KBM-7 (cell line): Measurements from ENCODE around the gene ARHGEF7.
"Not testable (repeated sequence)": the region's sequence is repeated elsewhere in the genome, so short reads cannot be mapped to it uniquely, and the experiment has no call there.

Experiments used
- DNase-seq: peaks from one replicate; pipeline ENCODE4 v3.0.0-alpha.2; 2015
- in situ Hi-C: fragments of 300-500 bp; cut with MboI; formaldehyde crosslinking; loops from 2 replicates; pipeline ENCODE4 v1.14.3; 2020; ENCODE audit warnings: low sequenced_read_pairs, low pct_unique_long_range_greater_than_20kb, mixed read lengths

Gene ARHGEF7

DNA sequence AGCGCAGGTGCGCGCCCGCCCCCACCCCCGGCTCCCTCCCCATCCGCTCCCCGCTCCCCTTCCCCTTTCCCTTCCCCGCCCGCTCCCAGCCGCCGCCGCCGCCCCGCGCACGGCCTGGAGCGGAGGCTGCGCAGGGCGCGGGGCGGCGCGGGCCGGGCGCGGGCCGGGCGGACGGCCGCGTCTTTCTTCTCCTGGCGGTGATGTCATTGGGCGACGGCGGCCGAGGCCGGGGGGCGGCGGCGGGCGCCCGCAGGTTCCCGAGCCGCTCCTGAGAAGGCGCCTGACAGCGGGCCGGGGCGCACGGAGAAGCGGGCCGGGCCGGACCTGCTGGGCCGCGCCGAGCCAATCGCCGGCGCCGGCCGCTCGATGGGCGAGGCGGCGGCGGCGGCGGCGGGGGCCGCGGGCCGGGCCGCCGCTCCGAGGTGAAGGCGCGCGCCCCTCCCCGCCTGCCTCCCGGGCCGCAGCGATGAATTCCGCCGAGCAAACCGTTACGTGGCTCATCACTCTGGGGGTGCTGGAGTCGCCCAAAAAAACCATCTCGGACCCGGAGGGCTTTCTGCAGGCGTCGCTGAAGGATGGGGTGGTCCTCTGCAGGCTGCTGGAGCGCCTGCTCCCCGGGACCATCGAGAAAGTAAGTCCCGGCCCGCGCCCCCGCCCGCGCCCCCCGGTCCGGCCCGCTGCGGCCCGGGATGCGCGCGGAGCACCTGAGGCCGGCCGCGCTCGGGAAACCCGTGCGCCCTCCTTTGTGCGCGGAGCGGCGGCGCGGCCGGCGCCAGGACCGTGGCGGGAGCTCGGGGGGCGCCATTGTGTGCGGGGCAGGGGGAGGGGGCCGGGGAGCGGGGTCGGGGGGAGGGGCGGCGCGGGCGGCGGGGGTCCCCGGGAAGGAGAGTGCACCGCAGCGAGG is at the start of gene ARHGEF7:
TSS of gene ARHGEF7 (plus strand) at position 250 of the 904 bp plus-strand sequence. CDS start at position 467, 217 bp downstream.
- no peak for DNase-seq
- in situ Hi-C loops, result no loop called here

DNA sequence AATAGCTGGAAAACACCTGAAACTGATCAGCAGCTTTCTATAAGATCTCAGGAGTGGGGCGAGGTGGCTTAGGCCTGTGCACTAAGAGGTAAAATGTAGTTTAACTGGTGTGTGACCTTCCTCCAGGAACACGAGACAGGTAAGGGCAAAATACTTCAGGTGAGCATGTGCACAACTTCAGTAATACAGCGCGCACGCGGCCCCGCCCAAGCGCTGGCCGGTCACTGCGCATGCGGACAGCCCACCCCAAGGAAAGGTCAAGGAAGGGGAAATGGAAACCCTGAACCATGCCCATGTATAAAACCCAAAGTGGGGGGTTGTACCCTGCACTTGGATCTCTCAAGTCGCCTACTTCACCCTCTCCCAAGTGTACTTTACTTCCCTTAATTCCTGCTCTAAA is 49.4 kb upstream of the ARHGEF7 start:
- no peak for DNase-seq
- in situ Hi-C loops, result no loop called here

DNA sequence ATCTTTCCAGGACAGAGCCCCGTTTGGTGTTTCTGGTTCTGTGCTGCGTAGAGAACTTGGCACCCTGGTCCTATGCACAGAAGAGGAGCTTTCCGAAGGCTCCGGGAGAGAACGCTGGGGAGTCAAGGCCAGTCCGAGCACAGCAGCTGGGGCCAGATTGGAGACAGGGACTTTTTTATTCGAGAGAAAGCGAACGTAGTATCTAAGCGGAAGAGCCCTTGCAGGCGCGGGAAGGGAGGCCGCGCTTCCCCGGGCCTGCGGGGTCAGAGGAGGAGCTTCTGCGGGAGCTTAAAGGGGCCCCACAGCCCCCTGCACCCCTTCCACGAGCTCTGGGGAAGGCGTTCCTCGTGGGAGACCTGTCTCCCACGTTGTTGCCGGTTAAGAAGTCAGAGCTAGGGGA is 48.6 kb upstream of the ARHGEF7 start:
- no peak for DNase-seq
- in situ Hi-C loops, result no loop called here

GRCh38 chr13:111068009-111068350 is 47.1 kb upstream of the ARHGEF7 start:
- no peak for DNase-seq
- in situ Hi-C loops, result no loop called here

GRCh38 chr13:111071120-111071519 is 44.0 kb upstream of the ARHGEF7 start:
- in situ Hi-C loops, result not testable (repeated sequence)
- peak; percentile 55 for DNase-seq

DNA sequence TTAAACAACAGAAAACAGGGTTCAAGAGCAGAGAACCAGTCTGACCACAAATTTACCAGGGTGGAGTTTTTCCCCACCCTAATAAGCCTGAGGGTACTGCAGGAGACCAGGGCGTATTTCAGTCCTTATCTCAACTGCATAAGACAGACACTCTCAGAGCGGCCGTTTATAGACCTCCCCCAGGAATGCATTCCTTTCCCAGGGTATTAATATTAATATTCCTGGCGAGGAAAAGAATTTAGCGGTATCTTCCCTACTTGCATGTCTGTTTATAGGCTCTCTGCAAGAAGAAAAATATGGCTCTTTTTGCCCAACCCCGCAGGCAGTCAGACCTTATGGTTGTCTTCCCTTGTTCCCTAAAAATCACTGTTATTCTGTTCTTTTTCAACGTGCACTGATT is 43.6 kb upstream of the ARHGEF7 start:
- DNase-seq, in situ Hi-C loops: not testable (repeated sequence)

DNA sequence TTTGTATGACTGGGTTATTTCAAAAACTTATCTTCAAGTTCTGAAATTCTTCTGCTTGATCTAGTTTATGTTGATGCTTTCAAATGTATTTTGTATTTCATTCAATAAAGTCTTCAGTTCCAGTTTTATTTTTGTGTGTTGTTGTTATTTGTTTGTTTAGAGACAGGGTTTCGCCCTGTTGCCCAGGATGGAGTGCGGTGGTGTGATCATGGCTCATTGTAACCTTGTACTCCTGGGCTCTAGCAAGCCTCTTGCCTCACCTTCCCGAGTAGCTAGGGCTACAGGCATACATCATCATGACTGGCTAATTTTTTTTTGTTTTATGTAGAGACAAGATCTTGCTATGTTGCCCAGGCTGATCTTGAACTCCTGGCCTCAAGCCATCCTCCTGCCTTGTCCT is 40.3 kb upstream of the ARHGEF7 start:
- in situ Hi-C loops, result no loop called here
- DNase-seq, result no peak

DNA sequence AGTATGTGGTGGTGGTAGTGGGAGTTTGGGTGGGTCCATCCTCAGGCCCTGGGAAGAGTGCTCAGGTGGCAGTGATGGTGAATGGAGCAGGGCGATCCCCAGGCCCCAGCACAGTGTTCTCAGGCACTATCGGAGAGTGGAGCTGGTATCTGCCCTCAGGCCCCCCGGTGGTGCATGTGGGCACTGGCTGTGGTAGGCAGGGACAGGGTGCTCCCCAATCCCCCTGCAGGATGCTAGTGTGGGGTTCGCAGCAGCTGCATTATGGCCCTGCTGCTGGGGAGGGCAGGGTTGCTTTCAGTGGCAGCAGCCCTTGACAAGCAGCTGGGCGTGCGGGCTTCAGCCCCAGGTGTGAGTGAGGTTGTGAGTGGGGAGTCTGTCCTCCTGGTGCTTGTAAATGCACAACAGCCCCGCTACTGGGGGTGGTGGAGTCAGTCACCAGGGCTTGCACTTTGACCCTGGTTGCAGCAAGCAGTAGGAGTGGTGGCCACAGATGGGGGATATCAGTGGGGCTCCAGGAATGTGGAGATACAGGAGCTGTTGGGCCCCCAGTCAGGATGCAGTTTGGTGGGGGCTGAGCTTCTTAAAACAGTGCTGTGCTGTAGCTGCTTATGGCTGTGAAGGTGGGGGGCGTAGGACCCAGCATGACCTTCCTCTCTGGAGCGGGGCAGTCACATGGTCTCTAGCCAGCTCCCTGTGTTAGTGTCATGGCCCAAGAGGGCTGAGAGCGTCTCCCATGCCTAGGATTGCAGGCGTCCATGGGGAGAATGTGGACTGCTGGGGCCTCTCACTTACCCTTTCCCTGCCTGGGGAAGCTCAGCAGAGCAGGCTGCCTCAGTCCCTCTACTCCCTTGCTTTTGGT is 38.7 kb upstream of the ARHGEF7 start:
- in situ Hi-C loops, result no loop called here
- no peak for DNase-seq

DNA sequence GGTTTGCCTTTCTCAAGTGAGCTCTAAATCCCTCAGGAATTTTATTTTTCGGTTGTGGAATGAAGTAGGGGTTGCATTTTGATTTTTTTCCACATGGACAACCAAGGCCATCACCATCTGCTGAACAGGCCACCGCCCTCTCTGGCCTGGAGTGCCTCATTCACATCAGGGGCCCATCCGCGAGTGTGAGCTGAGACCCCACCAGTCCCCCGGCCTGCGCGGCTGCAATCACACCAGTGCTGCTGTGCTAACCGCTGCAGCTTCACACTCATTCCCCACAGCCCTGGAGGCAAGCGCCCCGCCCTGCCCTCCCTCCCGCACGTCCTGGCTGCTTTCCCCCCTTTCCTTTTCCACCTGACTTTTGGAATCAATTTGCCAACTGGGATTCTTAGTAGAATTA is 35.7 kb upstream of the ARHGEF7 start:
- in situ Hi-C loops, result no loop called here
- no peak for DNase-seq

DNA sequence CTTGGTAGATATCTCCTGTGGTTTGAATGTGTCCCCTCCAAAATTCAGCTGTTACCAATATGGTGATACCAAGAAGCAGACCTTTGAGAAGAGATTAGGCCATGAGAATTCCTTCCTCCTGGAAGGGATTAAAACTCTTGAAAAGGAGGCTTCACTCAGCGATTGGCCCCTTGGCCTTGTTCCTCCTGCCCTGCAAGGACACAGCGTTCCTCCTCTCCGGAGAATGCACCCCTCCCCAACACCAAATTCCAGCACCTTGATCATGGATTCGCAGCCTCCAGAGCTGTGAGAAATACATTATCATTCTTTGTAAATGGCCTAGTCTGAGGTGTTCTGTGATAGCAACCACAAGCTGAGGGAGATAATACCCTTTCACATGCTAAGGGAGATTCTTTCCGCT is 34.5 kb upstream of the ARHGEF7 start:
- in situ Hi-C loops, result no loop called here
- DNase-seq, result no peak

GRCh38 chr13:111082240-111082639 is 32.9 kb upstream of the ARHGEF7 start:
- in situ Hi-C loops, result no loop called here
- DNase-seq, result no peak

- in situ Hi-C loops, DNase-seq: not testable (repeated sequence)
These were observed 32.3 kb upstream of the ARHGEF7 start for GRCh38 chr13:111082769-111083168.

DNA sequence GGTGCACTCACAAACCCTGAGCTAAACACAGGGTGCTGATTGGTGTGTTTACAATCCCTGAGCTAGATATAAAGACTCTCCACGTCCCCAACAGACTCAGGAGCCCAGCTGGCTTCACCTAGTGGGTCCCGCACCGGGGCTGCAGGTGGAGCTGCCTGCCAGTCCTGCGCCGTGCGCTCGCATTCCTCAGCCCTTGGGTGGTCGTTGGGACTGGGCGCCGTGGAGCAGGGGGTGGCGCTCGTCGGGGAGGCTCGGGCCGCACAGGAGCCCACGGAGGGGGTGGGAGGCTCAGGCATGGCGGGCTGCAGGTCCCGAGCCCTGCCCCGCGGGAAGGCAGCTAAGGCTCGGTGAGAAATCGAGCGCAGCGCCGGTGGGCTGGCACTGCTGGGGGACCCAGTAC is 31.4 kb upstream of the ARHGEF7 start:
- in situ Hi-C loops, DNase-seq: not testable (repeated sequence)

- DNase-seq, result no peak
- in situ Hi-C loops, result no loop called here
These were observed 24.9 kb upstream of the ARHGEF7 start for GRCh38 chr13:111090169-111090568.

DNA sequence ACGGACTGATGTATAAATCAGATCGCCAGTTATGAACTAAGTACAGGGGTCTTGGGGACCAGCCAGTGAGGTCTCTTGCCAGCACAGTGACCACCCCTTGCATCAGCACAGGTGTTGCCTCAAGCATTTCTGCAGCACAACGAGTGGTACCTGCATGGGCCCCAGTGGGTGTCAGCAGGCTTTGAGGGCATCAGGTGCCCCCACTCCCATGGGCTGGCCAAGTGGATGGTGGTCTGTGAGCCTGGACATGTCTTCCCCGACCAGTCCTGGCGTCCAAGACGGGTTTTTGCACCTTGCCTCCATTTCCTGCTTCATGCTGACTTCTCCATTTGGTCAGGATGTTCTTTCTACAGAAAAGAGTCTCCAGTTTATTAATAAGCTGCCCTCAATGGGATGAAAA is 22.4 kb upstream of the ARHGEF7 start:
- DNase-seq, result no peak
- in situ Hi-C loops, result no loop called here

DNA sequence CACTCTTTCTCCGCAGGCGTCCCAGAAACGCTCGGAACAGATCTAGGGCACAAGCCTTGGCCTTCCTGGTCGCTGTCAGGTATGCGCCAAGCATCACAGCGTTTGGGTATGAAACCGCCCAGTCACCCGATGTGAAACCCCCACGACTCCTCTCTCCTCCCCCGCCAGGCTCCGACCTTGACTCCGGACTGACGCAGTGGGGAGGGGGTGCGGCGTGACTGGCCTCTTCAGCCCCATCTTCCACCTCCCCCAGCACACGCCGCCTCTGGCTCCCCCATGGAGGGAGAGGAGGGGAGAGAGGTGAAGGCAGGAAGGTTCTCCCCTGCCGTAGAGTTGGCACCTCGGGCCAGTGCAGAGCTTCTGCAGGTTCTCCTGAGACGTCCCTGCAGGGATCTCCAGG is 22.0 kb upstream of the ARHGEF7 start:
- in situ Hi-C loops, result no loop called here
- no peak for DNase-seq

GRCh38 chr13:111093634-111094033 is 21.5 kb upstream of the ARHGEF7 start:
- in situ Hi-C loops, result no loop called here

DNA sequence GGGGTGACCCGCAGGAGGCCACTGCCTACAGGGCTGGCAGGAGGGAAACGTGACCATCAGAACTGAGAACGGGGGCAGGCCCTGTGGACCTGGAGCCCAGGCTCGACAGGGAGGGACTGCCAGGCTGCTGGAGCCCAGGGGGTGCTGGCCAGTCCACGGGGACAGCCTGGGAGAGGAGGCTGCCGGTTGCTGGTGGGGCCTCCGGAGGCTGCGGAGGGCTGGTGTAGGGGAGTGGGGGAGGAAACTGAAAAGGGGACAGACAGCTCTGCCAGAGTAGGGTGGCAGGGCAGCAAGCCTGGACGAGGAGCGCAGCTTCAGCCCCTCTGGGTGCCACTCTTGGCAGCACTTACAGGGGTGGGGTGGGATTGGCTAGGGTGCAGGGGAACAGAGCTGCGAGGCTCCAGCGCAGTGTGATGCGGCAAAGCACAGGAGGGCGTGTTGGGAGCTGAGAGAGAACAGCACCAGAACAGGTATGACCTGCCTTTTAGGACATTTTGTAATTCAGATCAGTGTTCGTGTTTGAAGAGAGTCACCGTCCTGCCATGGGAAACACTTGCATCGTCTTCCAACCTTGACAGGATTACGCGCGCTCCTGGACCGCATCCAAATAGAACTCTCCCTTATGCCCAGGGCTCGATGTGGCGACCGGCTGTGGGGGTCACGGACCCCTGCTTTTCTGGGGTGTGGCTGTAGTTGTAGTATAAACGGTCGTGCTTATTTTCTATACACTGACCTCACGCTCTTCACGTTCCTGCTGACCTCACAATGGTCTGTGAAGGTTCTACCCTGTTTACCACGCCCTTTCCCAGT is 19.9 kb upstream of the ARHGEF7 start:
- in situ Hi-C loops, result no loop called here
- no peak for DNase-seq

More at GRCh38 chr13:111093634-111094033, 21.5 kb upstream of the ARHGEF7 start:
- DNase-seq, result no peak

DNA sequence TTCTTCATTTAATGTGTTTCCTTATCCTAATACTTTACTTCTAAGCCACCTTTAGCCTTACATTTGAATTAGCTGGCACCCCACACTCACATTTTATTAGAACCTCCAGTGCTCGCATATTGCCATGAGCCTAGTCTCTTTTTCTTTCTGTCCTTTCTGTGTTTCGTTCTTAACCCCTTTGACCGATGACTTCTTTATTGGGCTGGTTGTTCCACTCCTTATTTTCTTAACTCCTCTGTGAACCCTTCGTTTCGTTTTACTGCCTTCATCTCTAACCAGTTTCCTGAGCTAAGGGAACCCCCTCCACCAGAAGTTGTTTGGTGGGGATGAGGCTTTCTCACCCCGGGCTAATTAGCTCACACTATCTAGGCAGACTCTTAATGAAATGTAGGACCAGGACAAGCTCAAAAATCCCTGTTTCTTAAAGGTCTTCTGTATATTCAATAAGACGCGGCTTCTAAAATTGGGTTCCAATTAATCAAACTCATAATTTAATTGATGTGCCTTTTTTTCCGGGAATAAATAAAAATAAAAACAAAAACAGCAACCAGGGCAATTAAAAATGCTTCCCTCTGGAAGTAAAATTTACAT is 19.1 kb upstream of the ARHGEF7 start:
- in situ Hi-C loops, result no loop called here
- no peak for DNase-seq
